Prostate gland (tissue), 2 donors: ENCODE measurements around the gene PRDM13.

Source experiments
- POLR2A ChIP-seq: fragments of 450-650 bp; IDR thresholded peaks from one replicate; pipeline ENCODE4 v1.6.1; 2016; ENCODE audit warnings: antibody characterized with exemption, mild to moderate bottlenecking
- POLR2AphosphoS5 ChIP-seq: sonication (generic); formaldehyde crosslinking; IDR thresholded peaks from one replicate; pipeline ENCODE4 v1.6.1; 2017; ENCODE audit warnings: antibody characterized with exemption
- TF ChIP-seq, protein P1 (sequence below), 4 experiments: fragments of 200-600 bp in 2 of 4; fragments of 450-650 bp in 2 of 4; sonication (generic) in 2 of 4; IDR thresholded peaks; 1 replicate in 3 of 4; 2 replicates in 1 of 4; pipeline ENCODE4 v1.5.1; 2016 to 2019; ENCODE audit warnings: antibody characterized with exemption in 4 of 4, mild to moderate bottlenecking in 2 of 4, moderate library complexity in 2 of 4

DNA sequence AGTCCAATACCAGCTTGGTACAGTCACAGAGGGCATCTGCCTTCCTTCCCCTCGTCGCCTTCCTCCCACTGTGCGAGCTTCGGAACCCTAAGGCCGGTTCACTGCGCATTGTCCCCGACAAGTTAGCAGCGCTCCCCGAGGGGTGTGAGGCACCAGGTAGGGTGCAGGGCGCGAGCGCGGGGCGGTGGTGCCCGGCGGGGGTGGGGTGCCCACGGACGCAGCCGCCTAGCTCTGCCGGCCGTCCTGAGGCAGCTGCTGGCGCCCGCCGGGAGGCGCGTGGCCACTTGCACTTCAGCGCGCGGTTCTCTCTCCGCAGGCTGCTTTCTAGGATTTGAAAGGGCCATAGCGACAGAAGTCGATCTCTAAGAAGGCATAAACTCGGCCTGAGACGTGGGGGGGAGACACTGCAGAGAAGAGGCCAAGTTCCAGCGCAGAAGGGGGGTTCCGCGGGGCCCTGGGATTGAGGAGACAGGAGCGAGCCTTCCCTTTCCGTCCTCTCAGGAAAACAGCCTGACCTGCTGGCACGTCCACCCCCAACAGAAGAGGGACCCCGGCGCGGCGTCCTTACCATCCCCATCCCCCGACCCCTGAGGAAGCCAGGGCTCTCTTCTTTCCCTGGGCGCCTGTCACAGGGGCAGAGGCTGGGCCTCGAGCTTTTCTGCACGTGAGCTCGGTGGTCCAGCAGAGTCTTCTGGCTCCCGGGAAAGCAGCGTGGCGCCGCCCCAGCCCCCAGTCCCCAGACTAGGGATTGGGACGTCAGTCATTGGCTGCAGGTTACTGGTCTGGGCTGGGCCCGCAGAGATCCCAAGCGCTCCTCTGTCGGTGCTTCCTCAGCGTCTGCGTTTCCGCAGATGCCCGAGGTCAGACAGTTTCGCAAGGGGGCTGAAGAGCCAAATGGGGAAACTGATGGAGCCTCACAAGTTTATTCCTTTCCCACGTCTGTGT, 15.6 kb upstream of the PRDM13 start:
- TF ChIP-seq, protein P1, sequence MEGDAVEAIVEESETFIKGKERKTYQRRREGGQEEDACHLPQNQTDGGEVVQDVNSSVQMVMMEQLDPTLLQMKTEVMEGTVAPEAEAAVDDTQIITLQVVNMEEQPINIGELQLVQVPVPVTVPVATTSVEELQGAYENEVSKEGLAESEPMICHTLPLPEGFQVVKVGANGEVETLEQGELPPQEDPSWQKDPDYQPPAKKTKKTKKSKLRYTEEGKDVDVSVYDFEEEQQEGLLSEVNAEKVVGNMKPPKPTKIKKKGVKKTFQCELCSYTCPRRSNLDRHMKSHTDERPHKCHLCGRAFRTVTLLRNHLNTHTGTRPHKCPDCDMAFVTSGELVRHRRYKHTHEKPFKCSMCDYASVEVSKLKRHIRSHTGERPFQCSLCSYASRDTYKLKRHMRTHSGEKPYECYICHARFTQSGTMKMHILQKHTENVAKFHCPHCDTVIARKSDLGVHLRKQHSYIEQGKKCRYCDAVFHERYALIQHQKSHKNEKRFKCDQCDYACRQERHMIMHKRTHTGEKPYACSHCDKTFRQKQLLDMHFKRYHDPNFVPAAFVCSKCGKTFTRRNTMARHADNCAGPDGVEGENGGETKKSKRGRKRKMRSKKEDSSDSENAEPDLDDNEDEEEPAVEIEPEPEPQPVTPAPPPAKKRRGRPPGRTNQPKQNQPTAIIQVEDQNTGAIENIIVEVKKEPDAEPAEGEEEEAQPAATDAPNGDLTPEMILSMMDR (IDR thresholded peaks at IDR 0.05) = no peak
- TF ChIP-seq POLR2A = no peak
- TF ChIP-seq POLR2AphosphoS5 = no peak
